Inferior parietal cortex (tissue), 1 donor: ENCODE measurements around the gene ACACB.
A peak's percentile ranks its signal among the peaks of the same experiment; 100 is the strongest.

Experiments
- DNase-seq: peaks from one replicate; pipeline ENCODE4 v3.0.0-alpha.2; 2016; ENCODE audit errors: extremely low spot score

ACACB gene

GRCh38 chr12:109115758-109116610, at the start of gene ACACB:
Gene ACACB (plus strand): TSS chr12:109116587. CDS start chr12:109139406, 22,819 bp downstream.
- DNase-seq, result peak; percentile 59

- DNase-seq, result no peak
These were observed 46.8 kb upstream of the ACACB start for GRCh38 chr12:109069307-109070271.

- DNase-seq, result no peak
These were observed 41.5 kb upstream of the ACACB start for GRCh38 chr12:109074866-109075265.

- DNase-seq, result no peak
These were observed 33.6 kb upstream of the ACACB start for GRCh38 chr12:109082751-109083150.

GRCh38 chr12:109084425-109084824, 32.0 kb upstream of the ACACB start:
- DNase-seq, result no peak

- no peak for DNase-seq
These were observed 30.8 kb upstream of the ACACB start for GRCh38 chr12:109085590-109085989.

GRCh38 chr12:109087250-109087649, 29.1 kb upstream of the ACACB start:
- no peak for DNase-seq

GRCh38 chr12:109088818-109089217, 27.6 kb upstream of the ACACB start:
- no peak for DNase-seq

GRCh38 chr12:109089683-109090082, 26.7 kb upstream of the ACACB start:
- no peak for DNase-seq

- DNase-seq, result no peak
These were observed 23.8 kb upstream of the ACACB start for GRCh38 chr12:109092497-109093021.

- peak; percentile 93 for DNase-seq
These were observed 23.1 kb upstream of the ACACB start, which contains the start of gene ALKBH2 for GRCh38 chr12:109093022-109093918. Gene ALKBH2 (minus strand): TSS chr12:109093472. CDS start chr12:109092786, 686 bp downstream.

- no peak for DNase-seq
These were observed 19.3 kb upstream of the ACACB start for GRCh38 chr12:109097140-109097434.

GRCh38 chr12:109097435-109098182, 18.8 kb upstream of the ACACB start, which contains the start of gene UNG:
Gene UNG (plus strand): TSS chr12:109097597. CDS start chr12:109097680, 83 bp downstream.
- DNase-seq, result peak; percentile 94

- DNase-seq, result no peak
These were observed 18.2 kb upstream of the ACACB start for GRCh38 chr12:109098183-109098604.

GRCh38 chr12:109098651-109099050, 17.7 kb upstream of the ACACB start:
- DNase-seq, result no peak

- no peak for DNase-seq
These were observed 16.9 kb upstream of the ACACB start for GRCh38 chr12:109099431-109100020.

GRCh38 chr12:109100741-109101140, 15.6 kb upstream of the ACACB start:
- DNase-seq, result no peak

- no peak for DNase-seq
These were observed 13.9 kb upstream of the ACACB start for GRCh38 chr12:109102491-109102890.

- DNase-seq, result no peak
These were observed 11.2 kb upstream of the ACACB start for GRCh38 chr12:109105176-109105575.
